ENCODE data around the gene ZBTB43.

DNA sequence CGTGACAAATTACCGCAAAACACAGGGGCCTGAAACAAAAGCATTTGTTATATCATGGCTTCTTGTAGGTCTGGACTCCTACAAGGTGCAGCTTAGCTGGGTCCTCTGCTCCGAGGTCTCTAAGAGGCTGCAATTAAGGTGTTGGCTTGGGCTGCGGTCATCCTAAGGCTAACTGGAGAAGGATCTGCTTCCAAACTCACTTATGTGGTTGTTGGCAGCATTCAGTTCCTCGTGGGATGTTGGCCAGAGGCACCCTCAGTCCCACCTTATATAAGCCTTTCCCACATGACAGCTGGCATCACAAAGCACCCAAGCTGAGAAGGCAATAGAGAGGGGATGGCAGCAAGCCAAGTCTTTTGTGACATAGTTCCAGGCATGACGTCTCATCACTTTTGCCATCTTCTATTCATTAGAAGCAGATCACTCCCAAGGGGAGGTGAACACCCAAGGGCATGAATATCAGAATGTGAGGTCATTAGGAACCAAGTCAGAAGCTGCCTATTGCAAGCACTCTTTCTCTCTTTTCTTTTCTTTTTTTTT, 47.9 kb upstream of the ZBTB43 start:
- TF ChIP-seq, protein P1, sequence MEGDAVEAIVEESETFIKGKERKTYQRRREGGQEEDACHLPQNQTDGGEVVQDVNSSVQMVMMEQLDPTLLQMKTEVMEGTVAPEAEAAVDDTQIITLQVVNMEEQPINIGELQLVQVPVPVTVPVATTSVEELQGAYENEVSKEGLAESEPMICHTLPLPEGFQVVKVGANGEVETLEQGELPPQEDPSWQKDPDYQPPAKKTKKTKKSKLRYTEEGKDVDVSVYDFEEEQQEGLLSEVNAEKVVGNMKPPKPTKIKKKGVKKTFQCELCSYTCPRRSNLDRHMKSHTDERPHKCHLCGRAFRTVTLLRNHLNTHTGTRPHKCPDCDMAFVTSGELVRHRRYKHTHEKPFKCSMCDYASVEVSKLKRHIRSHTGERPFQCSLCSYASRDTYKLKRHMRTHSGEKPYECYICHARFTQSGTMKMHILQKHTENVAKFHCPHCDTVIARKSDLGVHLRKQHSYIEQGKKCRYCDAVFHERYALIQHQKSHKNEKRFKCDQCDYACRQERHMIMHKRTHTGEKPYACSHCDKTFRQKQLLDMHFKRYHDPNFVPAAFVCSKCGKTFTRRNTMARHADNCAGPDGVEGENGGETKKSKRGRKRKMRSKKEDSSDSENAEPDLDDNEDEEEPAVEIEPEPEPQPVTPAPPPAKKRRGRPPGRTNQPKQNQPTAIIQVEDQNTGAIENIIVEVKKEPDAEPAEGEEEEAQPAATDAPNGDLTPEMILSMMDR (IDR thresholded peaks at IDR 0.05): no peak
- no peak for TF ChIP-seq POLR2A (IDR thresholded peaks at IDR 0.05)

Measured in thyroid gland (tissue), 4 donors.